ENCODE measurements around the gene EML5.

The EML5 gene

GRCh38 chr14:88612981-88613380, 179.8 kb downstream of the EML5 start:
- no peak for DNase-seq

- no peak for DNase-seq
Measured at GRCh38 chr14:88611878-88612277, 180.9 kb downstream of the EML5 start.

GRCh38 chr14:88607829-88608228, 184.9 kb downstream of the EML5 start:
- DNase-seq = no peak

- no peak for DNase-seq
Measured at GRCh38 chr14:88605594-88605993, 187.2 kb downstream of the EML5 start.

- DNase-seq = no peak
Measured at GRCh38 chr14:88604212-88604611, 188.5 kb downstream of the EML5 start.

- no peak for DNase-seq
Measured at GRCh38 chr14:88599761-88600439, 192.9 kb downstream of the EML5 start.

- no peak for DNase-seq
Measured at GRCh38 chr14:88599326-88599725, 193.4 kb downstream of the EML5 start.

GRCh38 chr14:88598097-88598675, 194.6 kb downstream of the EML5 start:
- no peak for DNase-seq

- DNase-seq = no peak
Measured at GRCh38 chr14:88597601-88598000, 195.2 kb downstream of the EML5 start.

- DNase-seq = no peak
Measured at GRCh38 chr14:88597038-88597437, 195.7 kb downstream of the EML5 start.

GRCh38 chr14:88592031-88592430, 200.7 kb downstream of the EML5 start:
- DNase-seq = no peak

GRCh38 chr14:88590173-88590572, 202.6 kb downstream of the EML5 start:
- DNase-seq = no peak

- no peak for DNase-seq
Measured at GRCh38 chr14:88588081-88588480, 204.7 kb downstream of the EML5 start.

- DNase-seq = no peak
Measured at GRCh38 chr14:88584451-88584850, 208.3 kb downstream of the EML5 start.

- DNase-seq = no peak
Measured at GRCh38 chr14:88576222-88576621, 216.5 kb downstream of the EML5 start.

GRCh38 chr14:88572117-88572516, 220.6 kb downstream of the EML5 start:
- no peak for DNase-seq

GRCh38 chr14:88568196-88568595, 224.6 kb downstream of the EML5 start:
- no peak for DNase-seq

GRCh38 chr14:88565427-88565826, 227.3 kb downstream of the EML5 start:
- no peak for DNase-seq

- no peak for DNase-seq
Measured at GRCh38 chr14:88563845-88564244, 228.9 kb downstream of the EML5 start.

- peak; percentile 87 for DNase-seq
Measured at GRCh38 chr14:88562831-88563686, 229.7 kb downstream of the EML5 start, which contains the start of gene ZC3H14. ZC3H14 (plus strand) TSS chr14:88563037; CDS start chr14:88563134, 97 bp downstream.

- DNase-seq = no peak
Measured at GRCh38 chr14:88562532-88562830, 230.3 kb downstream of the EML5 start.
